T-helper 1 cell treated with Interleukin-12 subunit alpha and Interleukin-12 subunit beta and Interleukin-4 antibody, amounts not matched to agents 30 ng/mL and 1 ng/mL, for 36 hours (primary cell): ENCODE data around the gene DYRK3. TPM values are rescaled to one million over a fixed set of nuclear protein-coding genes. Genes with fewer than 3 reads are reported as not detected.

Source experiments
- intact Hi-C: fragments of 100-400 bp; cut with micrococcal nuclease; formaldehyde crosslinking; loops from one replicate; pipeline ENCODE4 v1.15.1; 2024
- total RNA-seq: library from RNA; stranded (reverse); gene quantifications from 2 replicates; pipeline ENCODE4 v1.2.3, GENCODE V29; 2022

DYRK3 gene
- total RNA-seq, 1 donor from 2014 or later = 11.2 TPM

DNA sequence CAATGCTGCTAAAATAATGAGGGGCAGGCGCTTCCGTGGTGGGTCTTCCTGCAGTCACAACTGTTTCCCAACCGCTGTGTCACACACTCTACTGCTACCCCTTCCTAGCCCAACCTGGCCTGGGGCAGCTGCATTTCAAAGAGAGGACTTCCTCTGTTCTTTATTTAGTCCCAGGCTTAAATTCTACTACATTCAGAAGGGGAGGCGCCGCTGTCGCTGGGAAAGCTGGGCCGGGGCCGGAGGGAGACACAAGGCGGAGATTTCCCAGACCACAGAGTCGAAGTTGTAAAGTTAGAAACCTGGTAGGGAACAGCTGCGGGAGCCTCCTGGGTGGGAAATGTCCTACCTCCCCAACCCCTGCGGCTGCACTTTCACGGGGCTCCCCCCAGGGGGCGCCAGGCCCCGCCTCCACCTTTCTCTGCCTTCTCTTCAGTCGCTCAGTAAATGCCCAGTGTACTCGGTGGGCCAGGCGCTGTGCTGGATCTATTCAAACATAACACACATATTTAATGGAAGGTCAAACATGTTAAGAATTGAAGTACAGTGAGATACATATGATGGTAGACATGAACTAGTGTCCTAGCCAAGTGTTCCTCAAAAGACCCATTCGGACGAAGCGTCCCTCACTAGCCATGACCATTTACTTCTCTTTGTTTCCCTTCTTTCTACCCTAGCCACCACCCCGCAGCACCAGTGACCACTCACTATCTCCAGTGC is 23.1 kb downstream of the DYRK3 start:
- intact Hi-C loops = loop anchor here (1.0 kb wide), 4 partner anchors 22 to 324 kb away; no protein-coding TSS in a partner anchor

DNA sequence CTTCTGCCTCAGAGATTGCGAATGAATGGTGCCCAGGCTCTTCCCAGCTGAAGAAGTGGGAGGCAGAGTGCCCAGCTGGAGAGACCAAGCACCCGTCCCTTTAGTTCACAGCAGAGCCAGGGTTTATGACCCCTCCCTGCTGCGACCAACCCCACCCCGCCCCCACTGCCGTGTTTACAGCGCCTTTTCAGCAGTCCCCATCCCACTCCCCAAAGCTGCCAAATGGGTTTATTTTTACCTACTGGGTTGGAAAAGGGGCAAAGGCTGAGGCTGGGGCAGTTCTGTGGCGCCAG is 23.6 kb downstream of the DYRK3 start:
- intact Hi-C loops = loop anchor here (1.0 kb wide), 4 partner anchors 23 to 323 kb away; no protein-coding TSS in a partner anchor

DNA sequence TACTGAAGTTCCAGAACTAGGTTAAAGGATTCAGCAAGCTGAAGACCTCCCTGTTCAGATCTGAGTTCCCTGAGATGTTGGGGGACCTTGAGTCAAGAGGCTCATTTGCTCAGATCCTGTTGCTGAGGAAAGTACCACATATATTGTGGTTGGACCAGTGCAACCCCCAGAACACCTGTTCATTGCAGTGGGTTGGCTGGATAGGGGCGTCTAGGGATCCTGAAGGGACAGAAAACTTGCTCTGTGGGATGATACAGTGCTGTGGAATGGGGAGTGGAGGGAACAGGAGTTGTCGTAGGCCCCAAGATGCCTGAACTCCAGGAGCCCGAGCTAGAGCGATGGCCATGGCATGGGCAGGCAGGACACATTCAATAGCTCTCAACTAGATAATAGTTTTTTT is 24.8 kb downstream of the DYRK3 start:
- intact Hi-C loops = loop anchor here (5.0 kb wide), 3 partner anchors 68 to 183 kb away; partner anchors contain the start of gene RASSF5

DNA sequence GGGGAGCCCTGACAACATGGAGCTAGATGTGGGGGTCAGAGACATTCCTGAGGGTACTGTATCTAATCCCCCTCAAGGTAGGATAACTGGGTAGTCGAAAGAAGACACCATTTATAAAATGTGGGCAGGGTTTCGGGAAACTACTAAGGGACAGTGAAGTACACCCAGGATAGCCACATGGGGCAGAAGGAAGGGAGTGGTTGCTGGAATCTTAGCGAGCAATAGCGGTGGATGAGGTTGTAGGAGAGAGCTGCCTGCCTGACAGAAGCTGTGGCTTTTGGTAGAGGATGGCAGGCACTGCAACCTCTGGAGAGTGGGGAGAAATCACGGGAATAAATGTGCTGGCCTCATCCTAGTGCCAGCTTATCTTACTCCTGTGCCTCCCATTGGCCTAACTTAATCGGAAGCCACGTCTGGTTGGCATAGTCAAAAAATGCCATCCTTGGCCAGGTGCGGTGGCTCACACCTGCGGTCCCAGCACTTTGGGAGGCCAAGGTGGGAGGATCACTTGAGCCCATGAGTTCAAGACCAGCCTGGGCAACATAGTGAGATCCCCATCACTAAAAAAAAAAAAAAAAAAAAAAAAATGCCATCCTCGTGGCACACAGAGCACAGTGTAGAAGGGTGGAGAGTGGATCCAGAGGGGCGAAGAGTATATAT is 26.0 kb downstream of the DYRK3 start:
- intact Hi-C loops = loop anchor here (5.0 kb wide), 3 partner anchors 69 to 184 kb away; partner anchors contain the start of gene RASSF5

DNA sequence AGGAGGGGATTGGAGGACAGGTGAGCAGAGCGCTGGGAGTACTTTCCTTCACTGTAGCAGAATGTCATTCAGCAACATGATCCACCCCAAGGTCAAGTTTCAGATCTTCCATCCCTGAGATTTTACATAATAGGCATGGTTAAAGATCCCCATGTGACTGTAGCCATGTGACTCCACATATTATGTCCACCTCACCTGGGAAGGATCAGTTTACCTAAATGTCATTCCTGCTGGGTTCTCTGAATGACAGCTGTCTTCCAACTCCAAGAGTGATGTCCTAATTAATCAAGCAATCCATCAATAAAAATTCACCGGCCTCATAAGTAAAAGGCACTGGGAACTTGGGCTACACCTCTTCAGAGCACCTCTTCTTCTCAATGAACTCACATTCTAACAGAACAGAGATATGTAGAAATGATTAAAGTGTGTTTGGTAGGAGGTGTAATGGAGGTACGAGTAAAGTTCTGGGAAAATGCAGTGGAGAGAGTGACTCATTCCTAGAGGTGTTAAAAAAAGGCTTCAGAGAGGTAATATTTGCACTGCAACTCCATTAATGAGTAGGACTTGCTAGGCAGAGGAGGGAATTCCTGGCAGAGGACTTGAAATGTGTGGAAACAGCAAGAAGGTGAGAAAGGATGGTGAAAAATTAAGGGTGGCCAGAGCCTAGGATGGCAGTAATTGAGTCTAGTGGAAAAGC is 27.2 kb downstream of the DYRK3 start:
- intact Hi-C loops = loop anchor here (5.0 kb wide), 3 partner anchors 70 to 185 kb away; partner anchors contain the start of gene RASSF5

DNA sequence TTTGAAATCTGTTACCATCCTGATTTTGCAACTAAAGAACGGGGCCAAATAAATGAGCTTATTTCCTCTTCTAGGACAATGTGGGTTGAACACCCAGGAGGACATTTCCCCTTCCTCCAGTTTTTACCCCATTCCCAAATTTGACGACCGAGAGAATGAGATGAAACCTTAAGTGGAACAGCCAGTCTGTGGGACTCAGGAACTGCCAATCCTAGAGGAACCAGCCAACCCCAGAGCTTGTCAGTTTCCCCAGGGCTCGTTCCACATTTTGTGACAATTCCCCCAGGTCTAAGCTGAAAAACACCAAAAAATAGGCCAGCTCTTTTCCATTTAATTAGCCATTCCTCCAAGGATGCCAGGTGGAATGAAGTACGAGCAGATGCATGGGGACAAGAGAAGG is 28.0 kb downstream of the DYRK3 start:
- intact Hi-C loops = loop anchor here (5.0 kb wide), 3 partner anchors 71 to 186 kb away; partner anchors contain the start of gene RASSF5

DNA sequence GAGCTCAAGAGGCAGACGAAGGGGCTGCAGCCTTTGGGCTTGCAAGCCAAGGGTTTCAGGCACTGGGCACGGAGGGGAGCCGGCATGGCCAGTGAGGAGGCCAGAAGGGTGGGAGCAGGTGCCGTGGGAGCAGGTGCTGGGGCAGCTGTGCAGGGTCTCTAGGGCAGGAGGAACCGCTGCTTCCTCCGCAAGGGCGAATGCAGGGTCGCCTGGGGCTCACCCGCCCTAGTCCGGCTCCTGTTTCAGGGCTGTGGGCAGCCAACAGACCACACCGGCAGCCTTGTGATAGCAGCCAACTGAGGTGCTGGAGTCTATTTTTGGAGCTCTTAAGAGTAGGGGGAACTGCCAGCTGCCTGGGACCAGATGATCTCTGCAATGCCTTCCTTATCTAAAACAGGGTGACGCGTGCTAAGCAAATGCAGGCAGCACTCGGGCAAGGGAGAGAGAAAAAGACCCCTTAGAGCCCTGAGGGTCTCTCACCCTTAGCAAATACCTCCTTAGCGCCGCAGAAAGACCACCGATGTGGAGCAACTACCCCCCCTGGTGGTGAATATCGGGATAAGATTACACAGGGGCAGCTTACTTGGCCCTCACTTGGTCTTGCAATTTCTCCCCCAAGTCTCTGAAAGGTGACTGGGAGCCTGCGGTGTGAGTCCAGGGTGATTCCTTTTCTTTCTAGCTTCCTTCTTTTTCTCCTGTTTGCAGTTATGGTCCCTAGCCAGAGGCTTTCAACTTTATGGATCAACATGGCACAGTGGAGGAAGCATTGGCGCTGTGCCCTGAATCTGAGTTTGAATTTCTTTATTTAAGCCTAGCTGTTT is 28.7 kb downstream of the DYRK3 start:
- intact Hi-C loops = loop anchor here (1.0 to 5.0 kb wide), 9 partner anchors 30 to 202 kb away; partner anchors contain the start of gene RASSF5

DNA sequence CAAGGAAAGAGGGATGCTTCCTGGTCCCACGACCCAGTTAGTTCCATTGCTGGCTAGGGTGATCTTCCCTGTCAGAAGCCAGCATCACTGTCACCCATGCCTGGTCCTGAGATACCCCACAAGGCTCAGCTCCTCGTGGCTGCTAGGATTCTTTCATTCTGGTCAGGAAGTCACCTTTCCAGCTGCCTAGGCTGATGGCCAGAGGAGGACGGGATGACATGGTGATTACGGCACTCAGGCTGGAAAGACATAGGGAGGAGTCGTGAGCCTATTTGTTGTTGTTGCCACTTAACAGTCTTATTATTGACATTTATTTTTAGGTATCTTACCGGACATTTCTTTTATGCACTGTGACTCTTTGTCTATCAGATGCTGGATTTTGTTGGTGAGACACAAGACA is 29.4 kb downstream of the DYRK3 start:
- intact Hi-C loops = loop anchor here (1.0 to 5.0 kb wide), 9 partner anchors 30 to 202 kb away; partner anchors contain the start of gene RASSF5

DNA sequence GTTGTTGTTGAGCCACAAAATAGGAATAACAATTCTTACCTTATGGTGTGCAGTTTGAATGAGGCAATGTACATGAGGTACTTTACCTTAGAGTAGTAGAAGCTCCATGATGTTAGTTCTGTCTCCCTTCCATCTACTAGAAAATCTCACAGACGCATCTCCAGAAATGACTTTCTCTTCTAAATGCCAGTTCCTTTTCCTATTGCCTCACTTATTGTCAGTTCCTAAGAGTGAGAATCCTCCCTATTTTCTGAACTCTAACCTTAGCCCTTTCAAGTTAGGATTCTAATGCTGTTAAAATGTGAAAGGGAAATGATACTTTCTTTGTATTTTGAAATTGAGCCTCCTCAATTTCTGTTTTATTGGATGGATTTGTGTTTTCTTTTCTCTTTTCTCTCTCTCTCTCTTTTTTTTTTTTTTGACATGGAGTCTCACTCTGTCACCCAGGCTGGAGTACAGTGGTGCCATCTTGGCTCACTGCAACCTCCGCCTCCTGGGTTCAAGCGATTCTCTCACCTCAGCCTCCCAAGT is 30.8 kb downstream of the DYRK3 start:
- intact Hi-C loops = no loop called here

DNA sequence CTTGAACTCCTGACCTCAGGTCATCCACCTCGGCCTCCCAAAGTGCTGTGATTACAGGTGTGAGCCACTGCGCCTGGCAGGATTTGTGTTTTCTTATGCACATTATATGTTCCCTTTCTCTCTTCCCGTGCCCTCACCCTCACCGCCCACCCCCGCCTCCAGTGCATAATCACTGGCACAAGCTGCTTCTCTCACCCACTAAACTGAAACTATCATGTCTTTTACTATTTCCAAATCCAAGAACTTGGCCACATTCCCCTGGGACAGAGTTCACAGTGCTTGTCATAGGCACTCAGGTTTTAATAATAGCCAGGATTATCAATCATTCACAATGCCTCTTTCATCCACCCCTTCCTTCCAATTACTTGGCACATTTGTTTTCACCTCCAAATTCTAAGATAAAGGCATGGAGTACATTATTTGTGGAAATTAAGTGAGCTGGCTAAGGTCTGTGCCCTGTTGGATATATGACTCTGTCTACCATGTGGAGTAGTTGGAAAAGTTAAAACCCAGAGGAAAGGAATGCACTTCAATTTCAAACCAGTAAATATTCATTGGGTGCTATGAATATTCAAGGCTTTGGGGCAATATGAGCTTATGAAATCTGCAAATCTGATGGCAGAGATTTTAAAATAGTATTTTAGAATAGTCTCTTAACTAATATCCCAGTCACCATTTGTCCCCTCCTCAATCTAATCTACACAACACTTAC is 31.8 kb downstream of the DYRK3 start:
- intact Hi-C loops = no loop called here

DNA sequence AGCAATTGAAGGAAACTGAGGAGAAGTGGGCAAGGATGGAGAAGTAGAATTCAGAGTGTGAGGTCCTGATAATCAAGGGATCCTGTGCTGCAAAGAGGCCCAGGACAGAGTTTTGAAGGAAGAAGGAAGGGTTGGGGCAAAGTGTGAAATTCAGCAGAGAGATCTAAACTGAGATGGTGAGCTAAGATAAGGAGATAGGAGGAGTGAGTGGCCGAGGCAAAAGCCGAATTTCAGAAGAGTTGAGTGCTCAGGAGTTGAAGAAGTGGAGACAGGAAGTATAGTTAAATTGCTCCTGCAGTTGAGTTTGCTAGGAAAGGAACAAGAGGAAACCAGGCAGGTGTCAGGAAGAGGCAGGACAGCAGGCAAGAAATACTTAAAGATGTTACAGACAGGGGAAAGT is 33.0 kb downstream of the DYRK3 start:
- intact Hi-C loops = no loop called here

DNA sequence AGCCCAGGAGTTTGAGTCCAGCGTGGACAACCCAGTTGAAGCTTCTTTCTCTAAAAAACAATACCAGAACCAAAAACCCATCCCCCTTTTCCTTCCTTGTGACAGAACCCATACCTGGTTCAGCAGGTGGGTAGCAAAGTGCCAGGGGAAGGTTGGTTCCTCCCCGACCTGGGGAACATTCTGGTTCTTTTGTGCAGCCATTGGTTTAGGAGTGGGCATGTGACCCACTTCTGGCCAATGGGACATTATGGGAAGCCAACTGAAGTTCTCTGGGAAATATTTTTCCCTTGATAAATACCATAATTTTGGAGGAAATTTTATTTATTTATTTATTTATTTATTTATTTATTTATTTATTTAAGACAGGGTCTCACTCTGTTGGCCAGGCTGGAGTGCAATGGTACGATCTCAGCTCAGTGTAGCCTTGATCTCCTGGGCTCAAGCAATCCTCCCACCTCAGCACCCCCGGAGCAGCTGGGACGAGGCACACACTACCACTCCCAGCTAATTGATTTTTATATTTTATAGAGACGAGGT is 33.6 kb downstream of the DYRK3 start:
- intact Hi-C loops = no loop called here

DNA sequence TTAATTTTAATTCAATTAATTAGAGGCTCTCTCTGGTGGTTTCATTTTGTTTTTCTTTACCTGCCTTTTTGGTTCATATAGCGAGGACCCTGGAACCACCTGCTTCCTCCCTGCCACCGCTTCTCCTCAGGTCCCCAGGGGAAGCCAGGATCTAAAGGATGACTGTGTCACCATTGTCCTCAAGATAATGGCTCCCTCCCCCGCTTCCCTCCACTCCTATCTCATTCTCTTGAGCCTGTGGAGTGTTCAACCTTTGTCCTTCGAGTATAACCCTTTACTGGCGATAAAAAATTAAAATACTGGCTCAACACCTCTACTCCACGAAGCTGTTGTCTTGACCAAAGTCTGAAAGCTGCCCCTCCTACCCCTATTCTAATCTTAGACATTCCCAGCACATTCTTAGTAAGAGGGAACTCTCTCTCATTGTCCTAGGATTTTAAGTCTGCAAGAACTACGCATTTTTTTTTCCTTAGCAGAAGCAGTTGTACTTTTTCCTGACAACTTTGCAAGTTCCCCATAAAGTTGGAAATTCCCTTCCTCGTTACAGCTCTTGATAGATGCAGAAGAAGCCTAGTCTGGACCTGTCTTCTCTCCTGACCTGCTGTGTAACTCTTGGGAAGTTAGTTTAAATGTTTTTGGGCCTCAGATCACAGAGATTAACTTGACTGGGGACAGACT is 36.8 kb downstream of the DYRK3 start:
- intact Hi-C loops = no loop called here

DNA sequence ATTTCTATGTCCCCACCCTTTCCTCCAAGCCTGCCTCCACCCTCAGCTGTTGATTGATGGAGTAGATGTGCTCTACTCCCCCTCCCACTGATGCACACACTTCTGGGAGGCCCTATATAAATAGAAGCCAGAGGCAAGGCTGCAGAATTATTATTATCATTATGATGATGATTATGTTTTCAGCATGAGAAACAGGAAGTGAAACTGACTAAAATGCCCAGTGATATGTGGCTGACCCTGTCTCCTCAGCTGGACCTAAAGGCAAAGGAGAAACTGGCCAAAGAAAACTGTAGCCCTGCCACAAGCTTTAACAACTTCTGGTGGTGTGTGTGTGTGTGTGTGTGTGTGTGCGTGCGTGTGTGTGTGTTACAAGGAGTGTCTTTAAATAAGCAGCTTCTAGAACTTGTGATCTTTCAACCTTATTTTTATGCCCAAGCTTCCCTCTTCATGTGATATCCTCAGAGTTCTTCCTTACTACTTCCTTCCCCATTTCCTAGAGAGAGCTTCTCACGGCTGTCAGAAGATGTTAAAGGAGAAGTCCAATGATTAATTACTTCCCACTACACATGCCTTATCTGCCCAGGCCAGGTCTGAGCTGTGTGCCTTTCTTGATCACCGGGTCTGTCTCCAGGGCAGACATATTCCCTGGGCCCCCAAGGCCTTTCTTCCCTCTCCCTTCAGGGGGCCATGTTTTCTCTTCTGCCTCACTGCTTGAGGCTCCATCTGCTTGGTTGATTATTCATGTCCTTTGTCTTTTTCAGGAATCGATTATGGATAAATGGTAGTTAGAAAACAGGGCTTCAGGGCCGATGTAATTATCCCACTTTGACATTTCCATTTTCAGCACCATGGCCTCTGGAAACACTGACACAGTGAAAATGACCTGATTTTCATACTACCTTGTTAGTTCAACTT is 37.8 kb downstream of the DYRK3 start:
- intact Hi-C loops = no loop called here

DNA sequence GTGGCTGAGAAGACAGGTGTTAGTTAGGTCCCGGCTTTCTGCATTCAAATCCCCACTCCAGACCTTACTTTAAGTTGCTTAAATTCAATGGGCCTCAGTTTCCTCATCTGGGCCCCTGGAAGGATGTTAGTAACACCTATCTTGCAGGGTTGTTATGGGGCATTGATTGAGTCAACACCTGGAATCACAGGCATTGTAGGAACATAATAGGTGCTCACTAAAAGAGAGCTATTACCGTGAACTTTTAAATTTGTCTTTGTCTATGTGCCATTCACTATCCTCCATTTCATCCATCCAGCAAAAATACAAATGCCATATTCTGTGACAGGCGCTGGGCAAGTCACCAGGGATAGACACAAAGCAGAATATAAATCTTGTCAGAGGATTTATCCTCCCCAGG is 38.9 kb downstream of the DYRK3 start:
- intact Hi-C loops = no loop called here

DNA sequence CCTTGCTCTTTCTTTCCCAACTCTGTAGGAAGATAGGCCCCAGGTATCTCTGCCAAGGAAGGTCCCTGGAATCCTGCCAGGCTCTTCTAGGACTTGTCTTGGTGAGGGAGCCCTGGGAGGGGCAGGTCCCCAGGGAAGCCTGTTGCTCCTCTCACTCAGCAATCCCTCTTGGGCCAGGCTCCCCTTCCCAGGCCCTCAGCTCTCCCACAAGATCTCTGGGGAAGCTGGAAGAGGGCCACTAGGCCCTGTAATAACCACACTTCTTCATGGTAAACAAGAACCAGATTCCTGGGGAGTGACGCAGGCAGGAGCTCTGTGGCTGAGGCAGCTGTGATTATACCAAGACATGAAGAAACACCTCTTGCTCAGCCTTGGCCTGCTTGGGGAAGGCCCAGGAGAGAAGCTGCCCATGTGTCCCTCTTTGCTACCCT is 39.4 kb downstream of the DYRK3 start:
- intact Hi-C loops = no loop called here

DNA sequence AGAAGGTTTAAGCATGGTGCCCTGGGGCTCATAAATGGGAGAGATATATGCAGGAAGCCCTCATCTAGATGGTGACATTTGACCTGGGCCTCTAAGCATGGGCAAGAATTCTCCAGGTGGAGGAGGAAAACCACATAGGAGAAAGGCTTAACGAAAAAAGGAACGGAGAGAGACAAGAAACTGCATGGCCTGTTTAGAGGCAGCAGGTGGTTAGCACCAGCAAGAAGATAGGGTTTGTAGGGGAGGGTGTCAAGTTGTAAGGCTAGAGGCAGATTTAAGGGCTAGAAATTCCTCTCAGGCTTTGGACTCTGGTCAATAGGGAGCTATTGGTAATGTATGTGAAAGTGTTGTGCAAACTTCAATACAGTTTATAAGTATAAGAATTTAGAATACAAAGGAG is 41.2 kb downstream of the DYRK3 start:
- intact Hi-C loops = no loop called here

DNA sequence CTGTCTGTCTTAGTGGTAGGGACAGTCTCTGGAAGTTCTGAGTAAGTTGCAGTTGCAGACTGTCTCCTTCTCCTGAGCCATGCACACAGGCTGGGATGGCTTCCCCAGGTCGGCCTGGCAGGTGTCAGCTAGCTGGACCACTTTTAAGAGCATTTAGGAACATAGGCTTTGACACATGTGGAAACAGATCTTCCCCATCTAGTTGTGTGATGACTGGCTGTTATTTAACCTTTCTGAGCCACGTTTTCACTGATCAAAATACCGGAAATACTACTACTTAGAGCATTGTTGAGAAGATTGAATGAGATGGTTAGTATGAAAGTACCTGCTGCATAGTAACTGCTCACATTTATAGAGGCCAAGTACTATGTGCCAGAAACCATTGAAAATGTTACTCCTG is 43.2 kb downstream of the DYRK3 start:
- intact Hi-C loops = no loop called here
